OCI-LY7 (cell line): ENCODE measurements around the gene SCAMP5. TPM values are rescaled to one million over a fixed set of nuclear protein-coding genes. Genes with fewer than 3 reads are reported as not detected.

Source experiments
- BruUV-seq: library from RNA; stranded (reverse); fragments of 400-500 nt; replicated peaks from 2 replicates; lab custom pipeline; 2021; lab: Mats Ljungman, UMichigan
- CTCF ChIA-PET: fragments of 300-600 bp; sonication (Branson Sonifier 250); formaldehyde crosslinking; loops from one replicate; lab custom pipeline; 2022; ENCODE audit warnings: antibody characterized with exemption; ENCODE audit not compliant: unreplicated experiment; lab: Charles Lee
- POLR2A ChIA-PET: fragments of 300-600 bp; sonication (Branson Sonifier 250); formaldehyde crosslinking; loops from one replicate; lab custom pipeline; 2022; ENCODE audit warnings: antibody characterized with exemption; lab: Charles Lee
- DNase-seq: peaks from one replicate; pipeline ENCODE4 v3.0.0-alpha.2; 2015; ENCODE audit warnings: low spot score
- H2AFZ ChIP-seq: fragments of 200-600 bp; sonication (generic), shearing (Covaris generic); 2 replicates; pipeline ENCODE4 v1.6.1; 2014; ENCODE audit warnings: mild to moderate bottlenecking, antibody characterized with exemption, low read length, moderate library complexity
- H3K27ac ChIP-seq: fragments of 200-600 bp; sonication (generic); 2 replicates; pipeline ENCODE4 v1.5.1; 2014; ENCODE audit warnings: mixed run types, low read depth, mild to moderate bottlenecking, moderate library complexity, low read length, inconsistent platforms; ENCODE audit not compliant: poor library complexity, severe bottlenecking
- H3K36me3 ChIP-seq: fragments of 200-600 bp; sonication (generic); 2 replicates; pipeline ENCODE4 v1.6.1; 2014; ENCODE audit warnings: mild to moderate bottlenecking, antibody characterized with exemption, low read length, moderate library complexity, mixed read lengths; ENCODE audit not compliant: insufficient read depth
- H3K4me1 ChIP-seq: fragments of 200-600 bp; sonication (generic); 2 replicates; pipeline ENCODE4 v1.5.1; 2014; ENCODE audit warnings: mild to moderate bottlenecking, low read length; ENCODE audit not compliant: insufficient read depth, poor library complexity, severe bottlenecking
- H3K4me2 ChIP-seq: fragments of 200-600 bp; sonication (generic); 2 replicates; pipeline ENCODE4 v1.6.1; 2014; ENCODE audit warnings: mild to moderate bottlenecking, low read length
- H3K4me3 ChIP-seq: fragments of 200-600 bp; sonication (generic); 2 replicates; pipeline ENCODE4 v1.5.1; 2014; ENCODE audit warnings: mild to moderate bottlenecking, low read depth, low read length; ENCODE audit not compliant: poor library complexity, severe bottlenecking
- H3K79me2 ChIP-seq: fragments of 200-600 bp; sonication (generic); 2 replicates; pipeline ENCODE4 v1.6.1; 2016; ENCODE audit warnings: low read depth, mild to moderate bottlenecking, low read length, moderate library complexity, mixed read lengths; ENCODE audit not compliant: insufficient read depth
- H3K9me2 ChIP-seq: fragments of 200-600 bp; sonication (generic); 2 replicates; pipeline ENCODE4 v1.6.1; 2016; ENCODE audit warnings: mild to moderate bottlenecking, low read length, mixed read lengths; ENCODE audit not compliant: insufficient read depth
- H3K9me3 ChIP-seq: fragments of 200-600 bp; sonication (generic); 2 replicates; pipeline ENCODE4 v1.6.1; 2014; ENCODE audit warnings: mild to moderate bottlenecking, mixed run types, low read length, mixed read lengths
- H4K20me1 ChIP-seq: fragments of 200-600 bp; sonication (generic); 2 replicates; pipeline ENCODE4 v1.6.1; 2014; ENCODE audit warnings: mild to moderate bottlenecking, antibody characterized with exemption, low read length, moderate library complexity, mixed read lengths; ENCODE audit not compliant: insufficient read depth
- EZH2phosphoT487 ChIP-seq: fragments of 200-600 bp; sonication (generic); IDR thresholded peaks from 2 replicates; pipeline ENCODE4 v1.6.1; 2018; ENCODE audit warnings: low read depth, borderline replicate concordance, mild to moderate bottlenecking, mixed run types, antibody characterized with exemption, low read length, moderate library complexity, mixed read lengths
- intact Hi-C: fragments of 100-400 bp; cut with micrococcal nuclease; formaldehyde crosslinking; loops from one replicate; pipeline ENCODE4 v1.10.0; 2022; ENCODE audit not compliant: unreplicated experiment
- total RNA-seq, 2 experiments: library from RNA; depleted of rRNA in 1 of 2; stranded (reverse); fragments of >200 nt in 1 of 2; shearing (Covaris generic) in 1 of 2; gene quantifications; 2 replicates each; pipeline ENCODE4 v1.2.3, GENCODE V29; 2014 to 2022
- TF ChIP-seq, protein P1 (sequence below): fragments of 200-600 bp; sonication (generic); conservative IDR thresholded peaks from 2 replicates; pipeline ENCODE4 v1.5.1; 2014; ENCODE audit warnings: mild to moderate bottlenecking, antibody characterized with exemption, low read length, moderate library complexity, mixed read lengths

Gene SCAMP5
- total RNA-seq, 2 experiments from 2014 or later, result 29.4 to 43.7 TPM

DNA sequence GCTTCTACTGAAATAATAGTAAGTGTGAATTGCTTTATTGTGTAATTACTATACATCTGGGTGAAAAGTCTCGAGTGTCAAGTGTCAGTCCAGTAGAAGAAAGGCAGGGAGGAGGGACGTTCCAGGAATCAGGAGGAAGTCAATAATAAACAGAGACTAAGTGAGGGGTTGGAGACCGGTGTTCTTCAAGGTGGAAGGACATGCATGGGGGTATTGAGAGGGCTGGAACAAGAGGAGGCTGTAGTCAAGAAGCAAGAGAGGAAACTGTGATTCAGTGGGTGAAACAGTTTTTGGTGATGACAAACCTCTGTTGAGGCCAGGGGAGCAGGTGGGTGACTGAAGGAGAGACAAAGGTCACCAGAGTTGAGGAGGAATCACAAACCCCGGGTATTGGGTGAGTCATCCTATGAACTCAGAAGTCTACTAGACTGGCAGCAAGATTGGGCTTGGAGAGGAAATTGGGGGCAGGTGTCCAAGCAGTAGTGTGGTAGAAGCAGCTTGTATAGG is 11.6 kb upstream of the SCAMP5 start:
- H3K4me1 ChIP-seq, result peaks cover 4% of the 10 kb centered on the region
- CTCF ChIA-PET, result no interaction called here
- intact Hi-C loops, result no loop called here
- H2AFZ ChIP-seq, result no peak overlapping the region
- H4K20me1 ChIP-seq, result no peaks in the 10 kb centered on the region
- H3K27ac ChIP-seq, result no peak overlapping the region
- no peaks in the 10 kb centered on the region for H3K36me3 ChIP-seq
- H3K79me2 ChIP-seq, result no peaks in the 10 kb centered on the region
- BruUV-seq, result no TSS peak
- H3K9me2 ChIP-seq, result no peaks in the 10 kb centered on the region
- TF ChIP-seq EZH2phosphoT487, result no peak
- TF ChIP-seq, protein P1, sequence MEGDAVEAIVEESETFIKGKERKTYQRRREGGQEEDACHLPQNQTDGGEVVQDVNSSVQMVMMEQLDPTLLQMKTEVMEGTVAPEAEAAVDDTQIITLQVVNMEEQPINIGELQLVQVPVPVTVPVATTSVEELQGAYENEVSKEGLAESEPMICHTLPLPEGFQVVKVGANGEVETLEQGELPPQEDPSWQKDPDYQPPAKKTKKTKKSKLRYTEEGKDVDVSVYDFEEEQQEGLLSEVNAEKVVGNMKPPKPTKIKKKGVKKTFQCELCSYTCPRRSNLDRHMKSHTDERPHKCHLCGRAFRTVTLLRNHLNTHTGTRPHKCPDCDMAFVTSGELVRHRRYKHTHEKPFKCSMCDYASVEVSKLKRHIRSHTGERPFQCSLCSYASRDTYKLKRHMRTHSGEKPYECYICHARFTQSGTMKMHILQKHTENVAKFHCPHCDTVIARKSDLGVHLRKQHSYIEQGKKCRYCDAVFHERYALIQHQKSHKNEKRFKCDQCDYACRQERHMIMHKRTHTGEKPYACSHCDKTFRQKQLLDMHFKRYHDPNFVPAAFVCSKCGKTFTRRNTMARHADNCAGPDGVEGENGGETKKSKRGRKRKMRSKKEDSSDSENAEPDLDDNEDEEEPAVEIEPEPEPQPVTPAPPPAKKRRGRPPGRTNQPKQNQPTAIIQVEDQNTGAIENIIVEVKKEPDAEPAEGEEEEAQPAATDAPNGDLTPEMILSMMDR, result no peak
- no peak overlapping the region for H3K4me2 ChIP-seq
- no peaks in the 10 kb centered on the region for H3K9me3 ChIP-seq
- POLR2A ChIA-PET, result no interaction called here
- DNase-seq, result no peak
- no peak overlapping the region for H3K4me3 ChIP-seq

DNA sequence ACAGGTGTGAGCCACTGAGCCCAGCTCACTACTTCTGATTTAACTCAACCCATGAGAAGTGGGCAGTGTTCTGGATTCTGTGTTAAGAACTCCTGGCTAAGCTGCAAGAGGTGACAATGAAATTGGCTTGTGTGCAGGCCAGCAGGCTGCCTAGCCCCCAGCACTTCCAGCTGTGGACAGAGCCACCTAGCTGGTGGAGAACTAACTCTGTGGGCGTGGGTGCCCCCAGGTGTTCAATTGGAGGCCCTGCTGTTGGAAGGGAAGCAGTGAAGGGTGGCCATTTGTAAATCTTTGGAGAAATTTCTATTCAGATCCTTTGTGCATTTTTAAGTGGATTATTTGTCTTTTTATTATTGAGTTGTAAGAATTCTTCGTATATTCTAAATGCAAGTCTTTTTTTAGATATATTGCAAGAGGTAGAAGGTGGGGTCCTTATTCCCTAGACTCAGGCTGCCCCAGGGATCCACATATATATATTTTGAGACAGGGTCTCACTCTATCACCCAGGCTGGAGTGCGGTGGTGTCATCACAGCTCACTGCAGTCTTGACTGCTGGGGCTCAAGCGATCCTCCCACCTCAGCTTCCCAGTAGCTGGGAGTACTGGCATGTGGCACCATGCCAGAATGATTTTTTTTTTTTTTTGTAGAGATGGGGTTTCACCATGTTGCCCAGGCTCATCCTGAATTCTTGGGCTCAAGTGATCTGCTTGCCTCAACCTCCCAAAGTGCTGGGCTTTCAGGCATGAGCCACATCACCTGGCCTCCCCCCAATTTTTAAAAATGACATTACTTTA is 7.2 kb upstream of the SCAMP5 start:
- intact Hi-C loops, result no loop called here
- CTCF ChIA-PET, result interaction anchor here (1.1 kb wide), 1 partner anchor 38 kb away, joined by 3 read pairs; no protein-coding TSS in a partner anchor
- peak; percentile 66 for DNase-seq
- H4K20me1 ChIP-seq, result no peaks in the 10 kb centered on the region
- no peaks in the 10 kb centered on the region for H3K36me3 ChIP-seq
- H3K4me1 ChIP-seq, result peaks cover 10% of the 10 kb centered on the region
- no peak overlapping the region for H3K27ac ChIP-seq
- no peak overlapping the region for H3K4me3 ChIP-seq
- TF ChIP-seq, protein P1, result peak; percentile 83
- TF ChIP-seq EZH2phosphoT487, result no peak
- no peaks in the 10 kb centered on the region for H3K9me2 ChIP-seq
- no peaks in the 10 kb centered on the region for H3K9me3 ChIP-seq
- H3K4me2 ChIP-seq, result no peak overlapping the region
- POLR2A ChIA-PET, result interaction anchor here (0.6 to 0.7 kb wide), 2 partner anchors 76 to 108 kb away, joined by 3 to 4 read pairs; no protein-coding TSS in a partner anchor
- H3K79me2 ChIP-seq, result no peaks in the 10 kb centered on the region
- H2AFZ ChIP-seq, result no peak overlapping the region
- no TSS peak for BruUV-seq

DNA sequence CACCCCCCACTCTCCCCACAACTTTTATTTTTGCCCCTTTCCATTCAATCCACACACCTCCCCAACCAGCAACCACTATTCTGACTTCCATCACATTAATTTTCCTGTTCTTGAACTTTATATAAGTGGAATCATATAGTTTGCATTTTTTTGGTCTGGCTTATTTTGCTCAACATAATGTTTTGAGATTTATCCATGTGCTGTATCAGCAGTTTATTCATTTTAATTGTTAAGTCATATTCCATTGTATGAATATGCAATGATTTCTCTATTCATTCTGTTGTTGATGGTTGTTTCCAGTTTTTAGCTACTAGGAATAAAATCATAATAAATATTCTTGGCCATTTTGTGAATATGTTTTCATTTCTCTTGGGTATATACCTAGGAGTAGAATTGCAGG is 5.8 kb upstream of the SCAMP5 start:
- no peak for DNase-seq
- Histone ChIP-seq H4K20me1 (no peaks in the 10 kb centered on the region), H3K9me3 (no peaks in the 10 kb centered on the region), H3K4me2 (no peak overlapping the region), H3K27ac (no peak overlapping the region), H3K9me2 (no peaks in the 10 kb centered on the region), H2AFZ (no peak overlapping the region), H3K79me2 (no peaks in the 10 kb centered on the region), H3K4me3 (no peak overlapping the region), H3K4me1 (peaks cover 6% of the 10 kb centered on the region), H3K36me3 (no peaks in the 10 kb centered on the region)
- intact Hi-C loops, result no loop called here
- ChIA-PET CTCF (no interaction called here), POLR2A (no interaction called here)
- BruUV-seq, result no TSS peak
- TF ChIP-seq, protein P1, result no peak
- no peak for TF ChIP-seq EZH2phosphoT487
